SK-N-SH (cell line): ENCODE data around the gene ILK. TPM values are rescaled to one million over a fixed set of nuclear protein-coding genes. Genes with fewer than 3 reads are reported as not detected.
A peak's percentile ranks its signal among the peaks of the same experiment; 100 is the strongest.

ENCODE experiments used
- CTCF ChIA-PET: fragments of 300-600, 350-600 bp; formaldehyde crosslinking; extraction: SDS; loops from one replicate; lab custom pipeline; 2021; lab: Yijun Ruan, JAX
- POLR2A ChIA-PET: fragments of 350-600 bp; sonication (Branson Sonifier 250); formaldehyde crosslinking; extraction: SDS; loops from one replicate; lab custom pipeline; 2020; ENCODE audit warnings: antibody characterized with exemption, inconsistent platforms; lab: Yijun Ruan, JAX
- DNase-seq: peaks from one replicate; pipeline ENCODE4 v3.0.0; 2012
- H2AFZ ChIP-seq: fragments of 200-600 bp; sonication (generic); 2 replicates; pipeline ENCODE4 v1.8.1; 2016; ENCODE audit warnings: antibody characterized with exemption, mild to moderate bottlenecking, low read depth
- H3F3A ChIP-seq: fragments of 200-600 bp; sonication (generic); replicated peaks from 2 replicates; pipeline ENCODE3; 2016; ENCODE audit warnings: antibody characterized with exemption, mild to moderate bottlenecking; ENCODE audit not compliant: insufficient read depth
- H3K27ac ChIP-seq, 2 experiments: fragments of 200-500 bp in 1 of 2; fragments of 200-600 bp in 1 of 2; sonication (Bioruptor generic) in 1 of 2; sonication (generic), shearing (Covaris generic) in 1 of 2; 2 replicates each; pipeline versions ENCODE4 v1.5.1 to v1.6.1; 2014 to 2016; ENCODE audit warnings: low read depth in 2 of 2, inconsistent platforms in 1 of 2, low read length in 1 of 2, mild to moderate bottlenecking in 1 of 2, mixed read lengths in 1 of 2
- H3K27me3 ChIP-seq: fragments of 200-600 bp; sonication (generic), shearing (Covaris generic); 2 replicates; pipeline ENCODE4 v1.6.1; 2016; ENCODE audit warnings: mixed run types; ENCODE audit not compliant: insufficient read depth
- H3K36me3 ChIP-seq, 2 experiments: fragments of 200-500 bp in 1 of 2; fragments of 200-600 bp in 1 of 2; sonication (Bioruptor generic) in 1 of 2; sonication (generic) in 1 of 2; replicated peaks in 1 of 2; 2 replicates each; pipeline versions ENCODE3 to v1.5.1; 2014 to 2016; ENCODE audit warnings: low read length in 1 of 2, mild to moderate bottlenecking in 1 of 2; ENCODE audit not compliant: insufficient read depth in 2 of 2, control insufficient read depth in 1 of 2
- H3K4me1 ChIP-seq, 2 experiments: fragments of 200-500 bp in 1 of 2; fragments of 200-600 bp in 1 of 2; sonication (Bioruptor generic) in 1 of 2; sonication (generic), shearing (Covaris generic) in 1 of 2; 2 replicates each; pipeline versions ENCODE4 v1.5.1 to v1.6.1; 2014 to 2016; ENCODE audit warnings: low read depth in 1 of 2, low read length in 1 of 2, mixed run types in 1 of 2; ENCODE audit not compliant: insufficient read depth in 2 of 2, control insufficient read depth in 1 of 2
- H3K4me2 ChIP-seq: fragments of 200-600 bp; sonication (generic), shearing (Covaris generic); 2 replicates; pipeline ENCODE4 v1.6.1; 2017; ENCODE audit warnings: mixed run types
- H3K4me3 ChIP-seq, 2 experiments: fragments of 200-500 bp in 1 of 2; fragments of 200-600 bp in 1 of 2; sonication (Bioruptor generic) in 1 of 2; sonication (generic), shearing (Covaris generic) in 1 of 2; 2 replicates each; pipeline versions ENCODE4 v1.5.1 to v1.8.1; 2014 to 2016; ENCODE audit warnings: low read depth in 2 of 2, inconsistent platforms in 1 of 2, low read length in 1 of 2, mild to moderate bottlenecking in 1 of 2, mixed read lengths in 1 of 2, moderate library complexity in 1 of 2
- H3K79me2 ChIP-seq: fragments of 200-600 bp; sonication (generic); 2 replicates; pipeline ENCODE4 v1.8.1; 2017; ENCODE audit warnings: mild to moderate bottlenecking; ENCODE audit not compliant: insufficient read depth
- H3K9ac ChIP-seq: fragments of 200-600 bp; sonication (generic); 2 replicates; pipeline ENCODE4 v1.6.1; 2017; ENCODE audit warnings: mixed run types
- H3K9me2 ChIP-seq: fragments of 200-600 bp; sonication (generic); 2 replicates; pipeline ENCODE4 v1.6.1; 2017; ENCODE audit warnings: mixed run types
- H3K9me3 ChIP-seq: fragments of 200-600 bp; sonication (generic); 2 replicates; pipeline ENCODE4 v1.6.1; 2017; ENCODE audit warnings: mixed run types, mild to moderate bottlenecking, moderate library complexity
- H4K20me1 ChIP-seq: fragments of 200-600 bp; sonication (generic); 2 replicates; pipeline ENCODE4 v1.6.1; 2017; ENCODE audit warnings: mild to moderate bottlenecking, mixed run types; ENCODE audit not compliant: insufficient read depth
- FOSL2 ChIP-seq: IDR thresholded peaks from 2 replicates; pipeline ENCODE4 v1.4.0; 2012; ENCODE audit warnings: low read depth, mild to moderate bottlenecking, moderate library complexity, borderline replicate concordance
- FOXM1 ChIP-seq: IDR thresholded peaks from 2 replicates; pipeline ENCODE4 v1.4.0; 2012; ENCODE audit warnings: low read depth, mild to moderate bottlenecking
- MAX ChIP-seq: IDR thresholded peaks from 2 replicates; pipeline ENCODE4 v1.4.0; 2012; ENCODE audit warnings: low read depth
- MEF2A ChIP-seq: IDR thresholded peaks from 2 replicates; pipeline ENCODE4 v1.4.0; 2012; ENCODE audit warnings: low read depth, borderline replicate concordance
- MXI1 ChIP-seq: IDR thresholded peaks from 2 replicates; pipeline ENCODE4 v1.6.1; 2012; ENCODE audit warnings: mild to moderate bottlenecking, low read depth, low read length, improper control_type of control experiment
- NFIC ChIP-seq: IDR thresholded peaks from 2 replicates; pipeline ENCODE4 v1.4.0; 2012; ENCODE audit warnings: borderline replicate concordance
- NRF1 ChIP-seq: IDR thresholded peaks from 2 replicates; pipeline ENCODE4 v1.6.1; 2012; ENCODE audit warnings: low read depth, mild to moderate bottlenecking, low read length
- PBX3 ChIP-seq: IDR thresholded peaks from 2 replicates; pipeline ENCODE4; 2012
- POLR2AphosphoS5 ChIP-seq: IDR thresholded peaks from 2 replicates; pipeline ENCODE4 v1.6.1; 2012; ENCODE audit warnings: low read depth, low read length
- RAD21 ChIP-seq: IDR thresholded peaks from 2 replicates; pipeline ENCODE4 v1.6.1; 2012; ENCODE audit warnings: mild to moderate bottlenecking, low read length
- REST ChIP-seq: IDR thresholded peaks from 2 replicates; pipeline ENCODE4 v1.6.1; 2012; ENCODE audit warnings: mild to moderate bottlenecking, low read depth, low read length, moderate library complexity
- RXRA ChIP-seq: IDR thresholded peaks from 2 replicates; pipeline ENCODE4 v1.4.0; 2012; ENCODE audit warnings: low read depth, mild to moderate bottlenecking, borderline replicate concordance
- TAF1 ChIP-seq: IDR thresholded peaks from 2 replicates; pipeline ENCODE4 v1.6.1; 2012; ENCODE audit warnings: low read depth, mild to moderate bottlenecking, low read length, moderate library complexity, borderline replicate concordance
- TEAD4 ChIP-seq: IDR thresholded peaks from 2 replicates; pipeline ENCODE4 v1.4.0; 2012; ENCODE audit warnings: mild to moderate bottlenecking, borderline replicate concordance; ENCODE audit not compliant: insufficient read depth
- YY1 ChIP-seq: IDR thresholded peaks from 2 replicates; pipeline ENCODE4 v1.4.0; 2012; ENCODE audit warnings: low read depth, mild to moderate bottlenecking
- WGBS: methylation state at CpG from one replicate; pipeline ENCODE4 v1.1.6; 2017; ENCODE audit warnings: low lambda C conversion rate; 5-methylcytosine and 5-hydroxymethylcytosine counted together
- polyA plus RNA-seq, 3 experiments: library from polyadenylated mRNA; depleted of rRNA; stranded (reverse); fragments of >200 nt; gene quantifications; 2 replicates each; pipeline ENCODE4 v1.2.3, GENCODE V29; 2012

ILK gene
- polyA plus RNA-seq, 1 of the 3 experiments (the other 2 are of a cell fraction): 241 TPM

- Histone ChIP-seq H3F3A (peaks cover 26% of the 10 kb centered on the region), H3K27ac (no peak overlapping the region), H3K79me2 (peaks cover 22% of the 10 kb centered on the region), H3K4me1 (peaks cover 7 to 22% of the 10 kb centered on the region in 2 experiments; a peak in 3 of 4 replicates), H3K9me3 (no peaks in the 10 kb centered on the region), H3K27me3 (no peaks in the 10 kb centered on the region), H2AFZ (no peak overlapping the region), H3K9ac (no peak overlapping the region), H4K20me1 (no peaks in the 10 kb centered on the region), H3K9me2 (no peaks in the 10 kb centered on the region), H3K36me3 (peaks cover 2 to 26% of the 10 kb centered on the region in 2 experiments), H3K4me2 (no peak overlapping the region), H3K4me3 (no peak overlapping the region)
- ChIA-PET POLR2A (no interaction called here), CTCF (interaction anchor here (0.7 kb wide), 1 partner anchor 85 kb away, joined by 3 read pairs; no protein-coding TSS in a partner anchor)
- DNase-seq: no peak
- TF ChIP-seq MAX: 0 out of 2 replicates have a peak, but pooled peaks have one; percentile 15
- TF ChIP-seq RAD21: no peak
- WGBS: 81% methylated on average over 7 of the region's 9 CpGs
Measured at GRCh38 chr11:6615882-6616585, 12.5 kb downstream of the ILK start.

- no peak overlapping the region for H2AFZ ChIP-seq
- H3K9ac ChIP-seq: no peak overlapping the region
- peaks cover 25% of the 10 kb centered on the region for H3F3A ChIP-seq
- peaks cover 0 to 23% of the 10 kb centered on the region in 2 experiments for H3K36me3 ChIP-seq
- TF ChIP-seq TAF1: no peak
- TF ChIP-seq NFIC: no peak
- TF ChIP-seq FOXM1: no peak
- no peak for TF ChIP-seq MEF2A
- no peak for TF ChIP-seq PBX3
- no peak for TF ChIP-seq YY1
- H3K27ac ChIP-seq: no peak overlapping the region
- no peak overlapping the region for H3K4me3 ChIP-seq
- no peak overlapping the region for H3K4me2 ChIP-seq
- DNase-seq: no peak
- 86% methylated on average over 8 of the region's 14 CpGs for WGBS
- no peaks in the 10 kb centered on the region for H3K9me3 ChIP-seq
- ChIA-PET POLR2A (no interaction called here), CTCF (no interaction called here)
- peaks cover 7 to 19% of the 10 kb centered on the region in 2 experiments; a peak in 3 of 4 replicates for H3K4me1 ChIP-seq
- H3K27me3 ChIP-seq: no peaks in the 10 kb centered on the region
- H4K20me1 ChIP-seq: no peaks in the 10 kb centered on the region
- peaks cover 15% of the 10 kb centered on the region; the same call in 1 of the 2 replicates for H3K79me2 ChIP-seq
- no peaks in the 10 kb centered on the region for H3K9me2 ChIP-seq
Measured at GRCh38 chr11:6616596-6617250, 13.1 kb downstream of the ILK start.

GRCh38 chr11:6617315-6617781 is 13.8 kb downstream of the ILK start:
- Histone ChIP-seq H3K4me3 (no peak overlapping the region), H3F3A (peaks cover 23% of the 10 kb centered on the region), H3K4me1 (peaks cover 7 to 18% of the 10 kb centered on the region in 2 experiments; a peak in 3 of 4 replicates), H3K9me2 (no peaks in the 10 kb centered on the region), H3K36me3 (peaks cover 0 to 23% of the 10 kb centered on the region in 2 experiments), H3K27me3 (no peaks in the 10 kb centered on the region), H3K9ac (no peak overlapping the region), H3K27ac (no peak overlapping the region), H4K20me1 (no peaks in the 10 kb centered on the region), H3K79me2 (peaks cover 15% of the 10 kb centered on the region; the same call in 1 of the 2 replicates), H3K9me3 (no peaks in the 10 kb centered on the region), H3K4me2 (peak overlapping the region; percentile 97), H2AFZ (no peak overlapping the region)
- WGBS: 83% methylated on average over 4 of the region's 5 CpGs
- ChIA-PET CTCF (interaction anchor here (0.9 kb wide), 1 partner anchor 86 kb away, joined by 4 read pairs; no protein-coding TSS in a partner anchor), POLR2A (no interaction called here)
- DNase-seq: no peak
- TF ChIP-seq MXI1 (no peak), NRF1 (no peak), MAX (no peak), RXRA (no peak), FOSL2 (no peak), TEAD4 (no peak), FOXM1 (no peak), POLR2AphosphoS5 (no peak), REST (no peak)
